HG03575 (cell line): ENCODE measurements around the gene PLS3.

Source experiments
- ATAC-seq: cut with Tn5 transposase; IDR thresholded peaks from one replicate; pipeline ENCODE4 v1.9.1; 2021; ENCODE audit not compliant: unreplicated experiment, insufficient number of reproducible peaks, low FRiP score; ENCODE audit errors: extremely low read depth

The PLS3 gene

GRCh38 chrX:115563633-115564162 is 2.7 kb downstream of the PLS3 start:
- no peak for ATAC-seq

GRCh38 chrX:115564243-115564642 is 3.3 kb downstream of the PLS3 start:
- ATAC-seq, result no peak

GRCh38 chrX:115565888-115566287 is 4.9 kb downstream of the PLS3 start:
- no peak for ATAC-seq

DNA sequence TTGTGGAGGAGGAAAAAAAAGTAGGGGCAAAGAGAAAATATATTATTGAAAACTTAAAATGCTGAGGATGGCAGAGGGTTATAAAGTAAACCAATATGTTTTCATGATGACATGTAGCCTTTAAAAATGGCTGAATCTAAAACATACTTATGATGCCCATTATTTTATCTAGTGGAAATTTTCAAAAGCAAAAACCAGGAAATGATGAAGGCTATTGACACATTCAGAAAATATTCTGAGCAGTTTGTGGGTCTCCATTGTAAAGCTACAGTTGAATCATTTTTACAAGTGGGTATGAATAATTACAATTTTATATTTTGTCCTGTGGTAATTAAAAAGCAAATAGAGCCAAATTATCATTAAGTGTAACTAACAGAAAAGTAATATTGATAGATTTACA is 10.7 kb downstream of the PLS3 start:
- no peak for ATAC-seq

DNA sequence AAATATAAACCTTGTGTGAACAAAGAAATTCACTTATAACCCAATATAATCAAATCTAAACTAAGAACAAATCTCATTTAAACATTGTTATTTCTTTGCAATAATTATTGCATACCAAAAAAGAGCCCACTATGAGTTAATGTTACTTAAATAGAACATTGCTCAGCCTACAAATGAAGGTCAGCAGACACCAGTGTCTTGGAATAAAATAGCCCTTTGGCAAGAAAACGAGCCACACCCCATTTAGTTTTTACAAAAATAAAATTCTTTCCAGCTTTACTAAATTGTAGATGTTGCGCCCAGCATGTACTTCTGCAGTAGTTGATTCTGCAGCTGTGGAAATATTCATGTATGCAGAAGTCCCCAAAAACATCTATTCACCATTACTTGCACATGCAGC is 12.2 kb downstream of the PLS3 start:
- ATAC-seq, result no peak

GRCh38 chrX:115576676-115577075 is 15.7 kb downstream of the PLS3 start:
- no peak for ATAC-seq

- ATAC-seq, result no peak
These were observed 18.4 kb downstream of the PLS3 start for GRCh38 chrX:115579327-115579726.

- no peak for ATAC-seq
These were observed 18.9 kb downstream of the PLS3 start for GRCh38 chrX:115579786-115580294.

- no peak for ATAC-seq
These were observed 21.0 kb downstream of the PLS3 start for GRCh38 chrX:115581759-115582615.

DNA sequence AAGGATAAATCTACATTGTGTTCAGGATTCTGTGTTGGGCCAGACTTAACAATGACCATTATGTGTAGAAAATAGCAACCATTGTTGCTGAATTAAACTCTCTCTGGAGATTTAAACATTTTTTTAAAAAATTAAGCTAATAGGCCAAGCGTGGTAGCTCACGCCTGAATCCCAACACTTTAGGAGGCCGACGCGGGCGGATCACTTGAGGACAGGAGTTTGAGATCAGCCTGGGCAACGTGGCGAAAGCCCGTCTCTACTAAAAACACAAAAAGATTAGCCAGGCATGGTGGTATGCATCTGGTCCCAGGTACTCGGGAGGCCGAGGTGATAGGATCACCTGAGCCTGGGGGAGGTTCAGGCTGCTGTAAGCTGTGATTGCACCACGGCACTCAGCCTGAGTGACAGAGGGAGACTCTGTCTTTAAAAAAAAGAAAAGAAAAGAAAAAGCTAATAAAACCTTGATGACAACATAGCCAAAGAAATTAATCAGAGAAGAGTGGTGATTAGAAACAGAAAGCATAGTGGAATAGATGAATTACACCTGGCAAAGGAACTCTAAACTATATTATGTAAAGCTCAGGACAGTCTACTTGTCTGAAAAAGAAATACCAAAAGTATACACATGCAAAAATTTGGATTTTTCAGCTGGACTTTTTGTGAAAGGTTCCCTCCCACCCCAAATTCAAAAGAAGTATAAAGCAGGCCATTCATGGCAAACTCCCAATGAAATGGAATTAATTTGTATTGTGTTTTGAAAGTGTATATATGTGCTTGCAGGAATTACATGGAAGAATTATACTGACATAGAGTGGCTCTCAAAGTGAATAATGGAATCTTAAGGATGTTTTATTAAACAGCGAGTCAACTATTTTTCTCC is 21.9 kb downstream of the PLS3 start:
- no peak for ATAC-seq

DNA sequence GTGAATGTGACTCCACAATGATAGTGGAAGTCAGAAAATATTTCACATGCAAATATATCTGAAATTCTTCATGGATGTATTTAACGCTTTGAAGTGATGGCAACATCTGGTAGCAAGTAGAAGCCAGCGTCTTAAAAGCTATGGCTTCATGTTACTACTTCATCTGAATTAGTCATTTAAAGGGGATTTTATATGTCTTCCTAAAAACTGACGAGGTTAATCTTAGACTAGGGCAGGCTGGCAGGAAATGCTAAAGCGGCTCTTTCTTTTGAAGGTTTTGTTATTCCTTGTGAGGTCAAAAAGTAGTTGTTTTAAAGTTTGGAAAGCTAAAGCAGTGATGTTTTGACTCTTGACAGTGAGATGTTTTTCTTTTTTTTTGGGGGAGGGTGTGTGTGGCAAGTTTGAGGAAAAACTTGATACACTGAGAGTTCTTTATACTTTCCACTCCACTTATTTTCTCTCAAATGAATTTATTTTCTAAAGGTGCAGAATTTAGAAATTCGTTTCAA is 22.6 kb downstream of the PLS3 start:
- ATAC-seq, result no peak

DNA sequence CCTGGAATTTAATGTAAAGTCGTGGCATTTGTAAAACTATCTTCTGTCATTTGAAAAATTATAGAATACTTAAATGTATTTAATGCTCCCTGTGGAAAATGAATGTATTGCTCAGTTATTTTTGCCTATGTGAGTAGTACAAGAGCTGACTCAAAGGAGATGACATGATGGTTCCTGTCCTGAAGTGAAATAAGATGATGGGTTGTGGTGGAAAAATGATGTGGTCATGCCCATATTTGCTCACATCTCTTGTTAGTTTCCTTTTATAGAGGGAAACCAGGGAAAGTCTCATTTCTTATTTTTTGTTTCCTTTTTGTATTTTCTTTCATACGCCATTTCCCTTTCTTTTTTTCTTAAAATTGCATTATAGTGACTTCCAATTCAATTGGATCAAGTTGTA is 23.7 kb downstream of the PLS3 start:
- ATAC-seq, result no peak

DNA sequence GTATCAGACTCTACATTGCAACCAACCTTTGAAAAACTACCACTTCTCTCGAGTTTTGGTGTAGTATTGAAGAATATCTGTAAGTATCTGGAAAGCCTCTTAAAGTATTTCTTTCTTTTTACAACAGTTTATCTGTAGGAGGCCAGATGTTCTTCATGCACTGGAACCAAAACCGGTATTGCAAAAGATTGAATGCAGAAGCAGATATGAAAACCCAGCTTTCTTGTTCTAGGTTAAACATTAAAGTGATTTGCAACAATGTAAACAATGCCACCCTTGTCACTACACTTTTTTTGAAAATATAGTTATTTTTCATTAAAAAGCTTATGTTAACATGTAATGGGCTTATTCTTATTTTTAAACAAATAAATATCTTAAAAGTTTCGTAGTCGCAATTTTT is 27.2 kb downstream of the PLS3 start:
- ATAC-seq, result no peak

DNA sequence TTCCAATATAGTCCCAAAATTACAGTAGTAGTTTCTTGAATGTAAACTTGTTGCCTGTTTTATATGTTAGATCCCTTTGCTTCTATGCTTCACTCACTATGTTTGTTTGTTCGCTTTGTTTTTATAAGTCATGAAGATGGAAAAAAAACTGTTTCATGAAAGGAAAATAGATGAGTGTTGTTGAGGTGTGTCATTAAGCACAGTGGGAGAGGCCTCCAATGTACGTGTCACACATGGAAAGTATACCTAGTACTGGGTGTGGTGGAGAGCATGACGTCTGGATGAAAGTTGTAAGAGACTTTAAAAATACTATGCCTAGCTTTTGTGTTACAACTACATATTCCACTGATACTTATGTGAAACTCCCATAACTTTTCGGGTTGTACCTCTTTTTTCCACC is 28.4 kb downstream of the PLS3 start:
- no peak for ATAC-seq

DNA sequence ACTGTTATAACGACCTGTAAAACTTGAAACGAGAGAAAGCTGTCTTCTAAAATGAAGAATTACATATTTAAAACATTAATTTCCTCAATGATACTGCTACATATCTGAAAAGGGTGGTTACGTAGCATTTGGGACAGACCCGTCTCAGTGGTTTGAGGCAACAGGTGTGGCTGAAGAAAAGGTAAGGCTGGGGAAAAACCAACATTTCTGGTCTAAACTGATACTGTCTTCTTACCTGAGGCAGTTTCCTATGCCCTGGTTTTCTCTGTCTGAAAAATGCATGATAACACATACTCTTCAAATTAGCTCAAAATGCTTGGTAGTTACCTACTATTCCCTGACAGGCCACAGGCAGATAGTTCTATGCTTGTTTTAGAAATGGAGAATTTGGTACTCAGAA is 30.4 kb downstream of the PLS3 start:
- no peak for ATAC-seq

- no peak for ATAC-seq
These were observed 31.2 kb downstream of the PLS3 start for GRCh38 chrX:115591856-115592842.

DNA sequence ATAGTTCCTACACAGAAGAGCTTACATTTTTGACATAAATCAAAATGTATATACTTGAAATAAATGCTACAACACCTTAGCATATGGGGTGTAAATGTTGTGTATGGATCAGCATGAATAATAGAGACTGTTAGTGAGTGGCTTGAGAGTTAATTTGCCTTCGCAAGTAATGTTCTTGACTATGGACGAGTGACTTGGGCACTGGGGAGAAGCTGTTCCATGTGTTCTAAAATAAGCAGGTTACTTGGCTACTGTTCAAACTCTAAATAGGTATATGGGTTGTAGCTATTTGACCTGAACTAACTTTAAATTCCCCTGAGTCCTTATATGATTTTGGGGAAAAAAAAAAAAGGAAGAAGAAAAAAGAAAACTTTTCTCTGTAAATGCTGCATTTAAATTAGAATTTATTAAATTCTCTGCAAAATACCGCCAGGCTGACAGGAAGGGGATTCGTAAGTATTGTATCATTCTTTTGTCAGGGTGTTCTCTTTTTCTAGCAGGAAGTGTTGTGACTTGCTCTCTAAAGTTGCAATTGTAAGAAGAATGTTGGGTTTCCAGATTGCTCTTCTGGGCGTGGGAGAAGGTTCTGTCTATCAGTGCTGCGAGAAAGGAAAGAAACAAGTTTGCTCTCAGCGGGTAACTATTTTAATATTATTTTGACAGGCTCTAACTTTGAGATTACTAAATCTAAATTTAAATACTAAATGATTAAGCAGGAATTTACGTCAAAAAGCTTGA is 32.2 kb downstream of the PLS3 start:
- no peak for ATAC-seq

GRCh38 chrX:115595049-115595448 is 34.1 kb downstream of the PLS3 start:
- no peak for ATAC-seq
